K562 (cell line): ENCODE results near the gene N4BP2. TPM values are rescaled to one million over a fixed set of nuclear protein-coding genes. Genes with fewer than 3 reads are reported as not detected.

Experiments
- AFF1 ChIP-seq, 2 experiments: fragments of 450-650 bp; IDR thresholded peaks; 2 replicates each; pipeline ENCODE4 v1.6.1; 2018; ENCODE audit warnings: mild to moderate bottlenecking in 2 of 2, low read depth in 1 of 2; ENCODE audit not compliant: partially characterized antibody in 2 of 2
- BRCA1 ChIP-seq, 2 experiments: fragments of 450-650 bp in 1 of 2; sonication (generic) in 1 of 2; formaldehyde crosslinking in 1 of 2; IDR thresholded peaks; 2 replicates each; pipeline versions ENCODE4 v1.5.0 to v1.6.1; 2017 to 2020; ENCODE audit warnings: mild to moderate bottlenecking in 1 of 2, missing genetic modification reagents in 1 of 2
- EGR1 ChIP-seq: fragments of 450-650 bp; conservative IDR thresholded peaks from 2 replicates; pipeline ENCODE4 v1.6.1; 2017; ENCODE audit warnings: mild to moderate bottlenecking
- EP300 ChIP-seq: IDR thresholded peaks from 2 replicates; pipeline ENCODE4 v1.6.1; 2012; ENCODE audit warnings: low read length, improper control_type of control experiment
- ETV1 ChIP-seq: fragments of 450-650 bp; conservative IDR thresholded peaks from 2 replicates; pipeline ENCODE4 v1.6.1; 2016; ENCODE audit warnings: missing genetic modification characterization, control low read depth, low read depth, missing compliant biosample characterization
- LCOR ChIP-seq: sonication (generic); formaldehyde crosslinking; IDR thresholded peaks from 2 replicates; pipeline ENCODE4 v1.8.0; 2022; ENCODE audit warnings: mild to moderate bottlenecking, missing genetic modification reagents
- NELFE ChIP-seq: IDR thresholded peaks from 2 replicates; pipeline ENCODE4 v1.6.1; 2011; ENCODE audit warnings: mild to moderate bottlenecking; ENCODE audit not compliant: insufficient read depth, insufficient read length
- NR2C2 ChIP-seq, 2 experiments: fragments of 200-800 bp in 1 of 2; sonication (Bioruptor generic) in 1 of 2; sonication (generic) in 1 of 2; formaldehyde crosslinking in 1 of 2; IDR thresholded peaks; 2 replicates each; pipeline versions ENCODE4 v1.6.1 to v1.8.0; 2016 to 2022; ENCODE audit warnings: mild to moderate bottlenecking in 1 of 2, missing compliant biosample characterization in 1 of 2, missing genetic modification characterization in 1 of 2, missing genetic modification reagents in 1 of 2
- NR2F6 ChIP-seq: fragments of 450-650 bp; formaldehyde crosslinking; IDR thresholded peaks from 2 replicates; pipeline ENCODE4 v1.4.0; 2020; ENCODE audit warnings: mild to moderate bottlenecking
- WHSC1 ChIP-seq: IDR thresholded peaks from one replicate; pipeline ENCODE4 v1.6.1; 2012; ENCODE audit warnings: low read length, control low read depth, inconsistent platforms
- ZNF217 ChIP-seq: sonication (generic); formaldehyde crosslinking; IDR thresholded peaks from 2 replicates; pipeline ENCODE4 v1.8.0; 2022; ENCODE audit warnings: mild to moderate bottlenecking, missing genetic modification reagents
- ZNF318 ChIP-seq, 2 experiments: fragments of 450-650 bp; IDR thresholded peaks; 2 replicates each; pipeline ENCODE4 v1.6.1; 2016; ENCODE audit warnings: mild to moderate bottlenecking in 2 of 2, borderline replicate concordance in 1 of 2, low read depth in 1 of 2, moderate library complexity in 1 of 2
- ZNF707 ChIP-seq: fragments of 250-450 bp; sonication (Bioruptor Pico); conservative IDR thresholded peaks from 2 replicates; pipeline ENCODE4 v1.8.0; 2022; ENCODE audit warnings: inconsistent platforms, mild to moderate bottlenecking, moderate library complexity
- polyA plus RNA-seq, 8 experiments: library from polyadenylated mRNA; depleted of rRNA in 4 of 8; stranded (reverse) in 5 of 8; unstranded in 3 of 8; fragments of >200 nt; fragmentation: Nextera tagmentation in 2 of 8; fragmentation: Illumina TruSeq in 1 of 8; extraction: Ambion mirVana in 2 of 8; extraction: Trizol in 1 of 8; gene quantifications; 2 replicates each; pipeline versions ENCODE4 v1.2.1 to v1.2.3, GENCODE V29; 2011 to 2014; ENCODE audit warnings: inconsistent platforms in 1 of 8, missing spikeins in 1 of 8
- total RNA-seq, 7 experiments: library from RNA; depleted of rRNA in 6 of 7; stranded (reverse); fragments of >200 nt in 6 of 7; fragmentation: Illumina TruSeq in 2 of 7; extraction: Trizol in 2 of 7; gene quantifications; 2 replicates each; pipeline versions ENCODE4 v1.2.1 to v1.2.3, GENCODE V29; 2011 to 2021; ENCODE audit warnings: low replicate concordance in 1 of 7

Gene N4BP2
- total and polyA plus RNA-seq, 9 of the 15 experiments (the other 6 are each of a cell fraction or from before 2014, with no cell fraction given) = 2.7 to 12.6 (median 7.6) TPM

- TF ChIP-seq ZNF318 (IDR thresholded peaks at IDR 0.05; ENCODE audit: borderline replicate concordance in 1 of 2, low read depth in 1 of 2) = 0 out of 4 replicates have a peak, but pooled peaks of 1 of the 2 experiments have one; percentile 72
- no peak for TF ChIP-seq ZNF217
- TF ChIP-seq NR2F6 (CRISPR knock-in tag) = 0 out of 2 replicates have a peak, but pooled peaks have one; percentile 27
- peak; percentile 73 for TF ChIP-seq ETV1 (tag)
- TF ChIP-seq EGR1 = no peak
- no peak for TF ChIP-seq WHSC1
- no peak for TF ChIP-seq NR2C2 (CRISPR knock-in tag; IDR thresholded peaks at IDR 0.05)
- peak; percentile 76 for TF ChIP-seq NR2C2 (tag; IDR thresholded peaks at IDR 0.05)
- no peak for TF ChIP-seq LCOR (CRISPR knock-in tag)
- TF ChIP-seq BRCA1 (IDR thresholded peaks at IDR 0.05) = no peak
- no peak for TF ChIP-seq BRCA1 (CRISPR knock-in tag; IDR thresholded peaks at IDR 0.05)
- no peak for TF ChIP-seq ZNF707 (CRISPR knock-in tag)
- TF ChIP-seq NELFE = no peak
- TF ChIP-seq AFF1 (IDR thresholded peaks at IDR 0.05; ENCODE audit: low read depth in 1 of 2, partially characterized antibody in 2 of 2) = peak; percentile 35 to 45
- 0 out of 2 replicates have a peak, but pooled peaks have one; percentile 4 for TF ChIP-seq EP300
Observed at GRCh38 chr4:40199999-40200874, 143.6 kb downstream of the N4BP2 start (continued).
